ENCODE data around the gene C2CD2. TPM values are rescaled to one million over a fixed set of nuclear protein-coding genes. Genes with fewer than 3 reads are reported as not detected.

Gene C2CD2
- total RNA-seq, 6 experiments from 2014 or later = 7.3 to 11.4 (median 8.3) TPM

DNA sequence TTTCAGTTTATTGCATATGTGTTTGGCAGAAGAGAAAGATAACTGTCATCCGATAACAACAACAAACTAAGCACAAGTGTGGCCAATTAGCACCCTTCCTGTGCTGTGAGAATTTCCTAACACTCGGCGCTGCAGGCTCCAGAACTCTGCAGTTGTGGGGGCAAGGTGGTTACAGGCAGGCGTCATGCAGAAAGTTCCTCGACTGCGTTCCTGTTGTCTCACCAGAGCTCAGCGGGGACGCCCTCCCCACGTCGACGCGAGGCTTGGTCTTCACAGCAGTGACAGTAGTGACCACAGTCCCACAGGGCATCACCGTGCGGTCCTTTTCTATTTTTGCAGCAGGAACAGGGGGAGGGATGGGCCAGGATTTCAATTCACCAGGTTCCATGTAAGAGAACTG, 47.0 kb downstream of the C2CD2 start:
- Histone ChIP-seq H3K27me3 (no peaks in the 10 kb centered on the region), H3K36me3 (peaks cover 0 to 9% (median 6%) of the 10 kb centered on the region in 4 donors), H3K9me3 (no peaks in the 10 kb centered on the region), H3K27ac (no peak overlapping the region), H3K4me3 (no peak overlapping the region), H3K4me1 (no peaks in the 10 kb centered on the region)
- DNase-seq (no peak), ATAC-seq (no peak)
- 86% methylated on average over 5 of the region's 14 CpGs for WGBS (ENCODE audit: insufficient coverage, low coverage, low lambda C conversion rate, missing lambda C conversion rate)
- TF ChIP-seq, protein P1, sequence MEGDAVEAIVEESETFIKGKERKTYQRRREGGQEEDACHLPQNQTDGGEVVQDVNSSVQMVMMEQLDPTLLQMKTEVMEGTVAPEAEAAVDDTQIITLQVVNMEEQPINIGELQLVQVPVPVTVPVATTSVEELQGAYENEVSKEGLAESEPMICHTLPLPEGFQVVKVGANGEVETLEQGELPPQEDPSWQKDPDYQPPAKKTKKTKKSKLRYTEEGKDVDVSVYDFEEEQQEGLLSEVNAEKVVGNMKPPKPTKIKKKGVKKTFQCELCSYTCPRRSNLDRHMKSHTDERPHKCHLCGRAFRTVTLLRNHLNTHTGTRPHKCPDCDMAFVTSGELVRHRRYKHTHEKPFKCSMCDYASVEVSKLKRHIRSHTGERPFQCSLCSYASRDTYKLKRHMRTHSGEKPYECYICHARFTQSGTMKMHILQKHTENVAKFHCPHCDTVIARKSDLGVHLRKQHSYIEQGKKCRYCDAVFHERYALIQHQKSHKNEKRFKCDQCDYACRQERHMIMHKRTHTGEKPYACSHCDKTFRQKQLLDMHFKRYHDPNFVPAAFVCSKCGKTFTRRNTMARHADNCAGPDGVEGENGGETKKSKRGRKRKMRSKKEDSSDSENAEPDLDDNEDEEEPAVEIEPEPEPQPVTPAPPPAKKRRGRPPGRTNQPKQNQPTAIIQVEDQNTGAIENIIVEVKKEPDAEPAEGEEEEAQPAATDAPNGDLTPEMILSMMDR (IDR thresholded peaks at IDR 0.05) = no peak
- TF ChIP-seq POLR2A (IDR thresholded peaks at IDR 0.05) = no peak
- intact Hi-C loops (cut with DNase I) = no loop called here

DNA sequence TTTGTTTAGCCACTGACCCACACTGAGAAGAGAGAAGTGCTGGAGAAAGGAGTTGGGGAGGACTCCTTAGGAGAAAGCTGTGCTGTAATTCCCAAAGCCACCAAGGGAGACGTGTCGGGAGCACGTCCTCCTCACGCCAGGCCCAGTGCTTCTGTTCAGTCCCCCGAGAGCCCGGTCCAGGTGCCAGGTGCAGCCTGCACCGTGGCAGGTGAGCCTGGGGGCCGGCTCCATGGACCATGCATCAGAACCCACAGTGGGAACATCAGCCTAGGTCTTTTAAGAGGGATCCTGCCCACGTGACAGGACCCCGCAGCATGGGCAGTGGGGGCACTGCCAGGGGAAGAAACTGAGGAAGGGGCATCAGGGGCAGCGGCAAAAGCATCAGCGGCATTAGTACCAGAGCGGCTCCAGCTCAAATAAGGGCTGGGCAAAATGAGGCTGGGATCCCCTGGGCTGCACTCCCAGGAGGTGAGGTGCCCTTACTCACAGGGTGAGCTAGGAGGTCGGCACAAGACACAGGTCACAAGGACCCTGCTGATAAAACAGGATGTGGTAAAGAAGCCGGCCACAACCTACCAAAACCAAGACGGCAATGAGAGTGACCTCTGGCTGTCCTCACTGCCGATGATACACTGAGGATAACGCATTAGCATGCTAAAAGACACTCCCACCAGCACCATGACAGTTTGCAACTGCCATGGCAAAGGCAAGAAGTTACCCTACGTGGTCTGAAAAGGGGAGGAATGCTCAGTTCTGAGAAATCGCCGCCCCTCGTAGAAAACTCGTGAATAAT, 50.1 kb downstream of the C2CD2 start:
- DNase-seq = no peak
- Histone ChIP-seq H3K36me3 (peaks cover 0 to 7% (median 2%) of the 10 kb centered on the region in 4 donors), H3K9me3 (no peaks in the 10 kb centered on the region), H3K27me3 (no peaks in the 10 kb centered on the region), H3K4me3 (no peak overlapping the region), H3K4me1 (no peaks in the 10 kb centered on the region), H3K27ac (no peak overlapping the region)
- WGBS (ENCODE audit: insufficient coverage, low coverage, low lambda C conversion rate, missing lambda C conversion rate) = 81% methylated on average over 17 of the region's 23 CpGs
- TF ChIP-seq POLR2A (IDR thresholded peaks at IDR 0.05) = no peak
- TF ChIP-seq, protein P1 (IDR thresholded peaks at IDR 0.05) = no peak
- intact Hi-C loops (cut with DNase I) = no loop called here
- ATAC-seq = no peak

DNA sequence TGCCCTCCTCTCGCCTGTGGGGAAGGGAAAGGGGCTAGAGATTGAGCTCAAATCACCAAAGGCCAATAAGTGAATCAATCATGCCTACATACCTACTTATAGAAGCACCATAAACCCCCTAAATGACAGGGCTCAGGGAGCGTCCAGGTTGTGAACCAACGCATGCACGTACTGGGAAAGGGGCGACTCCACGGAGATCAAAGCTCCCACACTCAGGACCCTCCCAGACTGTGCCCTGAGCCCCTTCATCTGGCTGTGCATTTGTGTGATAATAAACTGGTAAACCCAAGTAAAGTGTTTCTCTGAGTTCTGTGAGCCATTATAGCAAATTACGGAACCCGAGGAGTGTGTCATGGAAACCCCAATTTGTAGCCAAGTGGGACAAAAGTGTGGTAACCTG, 50.9 kb downstream of the C2CD2 start:
- ATAC-seq = no peak
- peaks cover 0 to 7% (median 2%) of the 10 kb centered on the region in 4 donors for H3K36me3 ChIP-seq
- intact Hi-C loops (cut with DNase I) = no loop called here
- H3K27me3 ChIP-seq = no peaks in the 10 kb centered on the region
- H3K4me3 ChIP-seq = no peak overlapping the region
- TF ChIP-seq, protein P1 (IDR thresholded peaks at IDR 0.05) = no peak
- TF ChIP-seq POLR2A (IDR thresholded peaks at IDR 0.05) = no peak
- H3K9me3 ChIP-seq = no peaks in the 10 kb centered on the region
- no peak overlapping the region for H3K27ac ChIP-seq
- no peaks in the 10 kb centered on the region for H3K4me1 ChIP-seq
- 84% methylated on average over 7 of the region's 8 CpGs for WGBS (ENCODE audit: insufficient coverage, low coverage, low lambda C conversion rate, missing lambda C conversion rate)
- DNase-seq = no peak

DNA sequence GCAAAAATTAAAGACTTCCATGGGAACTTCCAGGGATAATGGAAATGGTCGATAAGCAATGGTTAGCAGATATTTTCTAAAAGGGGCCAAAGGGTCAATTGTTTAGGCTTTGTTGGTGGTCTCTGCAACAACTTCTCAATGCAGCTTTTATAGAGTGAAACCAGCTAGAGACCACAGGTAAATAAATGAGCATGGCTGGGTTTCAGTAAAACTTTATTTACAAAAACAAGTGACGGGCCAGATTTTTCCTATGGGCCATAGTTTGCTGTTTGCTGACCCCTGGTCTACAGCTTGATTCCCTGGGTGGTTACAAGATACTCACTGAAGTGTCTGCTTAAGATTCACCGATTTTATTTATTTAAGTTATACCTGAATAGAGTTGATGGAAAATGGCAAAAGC, 52.0 kb downstream of the C2CD2 start:
- ATAC-seq (no peak), DNase-seq (no peak)
- TF ChIP-seq, protein P1 (IDR thresholded peaks at IDR 0.05) = no peak
- TF ChIP-seq POLR2A (IDR thresholded peaks at IDR 0.05) = no peak
- Histone ChIP-seq H3K9me3 (no peaks in the 10 kb centered on the region), H3K4me1 (no peaks in the 10 kb centered on the region), H3K36me3 (peaks cover 0 to 4% (median 0%) of the 10 kb centered on the region in 4 donors), H3K27me3 (no peaks in the 10 kb centered on the region), H3K4me3 (no peak overlapping the region), H3K27ac (no peak overlapping the region)
- intact Hi-C loops (cut with DNase I) = no loop called here
- WGBS (ENCODE audit: insufficient coverage, low coverage, low lambda C conversion rate, missing lambda C conversion rate) = 91% methylated on average over 3 of the region's 3 CpGs

Data from right lobe of liver (tissue), 6 donors.